ENCODE results near the gene CORO2A.
A peak's percentile ranks its signal among the peaks of the same experiment; 100 is the strongest.

CORO2A gene

GRCh38 chr9:98190757-98191105 is 1.7 kb downstream of the CORO2A start:
- H3K4me3 Mint-ChIP-seq: peak overlapping the region; percentile 17
- no peaks in the 10 kb centered on the region for H3K36me3 Mint-ChIP-seq (ENCODE audit: low read depth)
- H3K9me3 Mint-ChIP-seq: no peaks in the 10 kb centered on the region
- peaks cover 5% of the 10 kb centered on the region for H3K27me3 Mint-ChIP-seq (ENCODE audit: low read depth)
- H3K4me1 Mint-ChIP-seq (ENCODE audit: low read depth): peaks cover 9% of the 10 kb centered on the region
- H3K27ac Mint-ChIP-seq: no peak overlapping the region

GRCh38 chr9:98189412-98189811 is 3.0 kb downstream of the CORO2A start:
- Mint-ChIP-seq H3K4me3 (no peak overlapping the region), H3K36me3 (ENCODE audit: low read depth) (no peaks in the 10 kb centered on the region), H3K27ac (no peak overlapping the region), H3K9me3 (no peaks in the 10 kb centered on the region), H3K27me3 (ENCODE audit: low read depth) (peaks cover 5% of the 10 kb centered on the region), H3K4me1 (ENCODE audit: low read depth) (peaks cover 9% of the 10 kb centered on the region)

GRCh38 chr9:98187926-98188325 is 4.5 kb downstream of the CORO2A start:
- no peak overlapping the region for H3K4me3 Mint-ChIP-seq
- peaks cover 5% of the 10 kb centered on the region for H3K27me3 Mint-ChIP-seq (ENCODE audit: low read depth)
- H3K4me1 Mint-ChIP-seq (ENCODE audit: low read depth): peaks cover 5% of the 10 kb centered on the region
- H3K27ac Mint-ChIP-seq: no peak overlapping the region
- no peaks in the 10 kb centered on the region for H3K9me3 Mint-ChIP-seq
- H3K36me3 Mint-ChIP-seq (ENCODE audit: low read depth): no peaks in the 10 kb centered on the region

- H3K27ac Mint-ChIP-seq: no peak overlapping the region
- H3K9me3 Mint-ChIP-seq: no peaks in the 10 kb centered on the region
- no peak overlapping the region for H3K4me3 Mint-ChIP-seq
- H3K4me1 Mint-ChIP-seq (ENCODE audit: low read depth): peaks cover 6% of the 10 kb centered on the region
- H3K36me3 Mint-ChIP-seq (ENCODE audit: low read depth): no peaks in the 10 kb centered on the region
- H3K27me3 Mint-ChIP-seq (ENCODE audit: low read depth): peaks cover 3% of the 10 kb centered on the region
Observed at GRCh38 chr9:98186236-98186635, 6.2 kb downstream of the CORO2A start.

- Mint-ChIP-seq H3K27ac (no peak overlapping the region), H3K4me3 (no peak overlapping the region), H3K9me3 (no peaks in the 10 kb centered on the region), H3K36me3 (ENCODE audit: low read depth) (no peaks in the 10 kb centered on the region), H3K4me1 (ENCODE audit: low read depth) (peaks cover 6% of the 10 kb centered on the region), H3K27me3 (ENCODE audit: low read depth) (no peaks in the 10 kb centered on the region)
Observed at GRCh38 chr9:98185611-98186171, 6.7 kb downstream of the CORO2A start.

- Mint-ChIP-seq H3K27me3 (ENCODE audit: low read depth) (no peaks in the 10 kb centered on the region), H3K36me3 (ENCODE audit: low read depth) (no peaks in the 10 kb centered on the region), H3K4me1 (ENCODE audit: low read depth) (peaks cover 6% of the 10 kb centered on the region), H3K4me3 (no peak overlapping the region), H3K27ac (no peak overlapping the region), H3K9me3 (no peaks in the 10 kb centered on the region)
Observed at GRCh38 chr9:98185021-98185567, 7.3 kb downstream of the CORO2A start.

GRCh38 chr9:98184326-98184725 is 8.1 kb downstream of the CORO2A start:
- Mint-ChIP-seq H3K27me3 (ENCODE audit: low read depth) (no peaks in the 10 kb centered on the region), H3K36me3 (ENCODE audit: low read depth) (no peaks in the 10 kb centered on the region), H3K9me3 (no peaks in the 10 kb centered on the region), H3K4me3 (no peak overlapping the region), H3K4me1 (ENCODE audit: low read depth) (peaks cover 6% of the 10 kb centered on the region), H3K27ac (no peak overlapping the region)

GRCh38 chr9:98182889-98183599 is 9.4 kb downstream of the CORO2A start:
- peaks cover 3% of the 10 kb centered on the region for H3K4me1 Mint-ChIP-seq (ENCODE audit: low read depth)

GRCh38 chr9:98182069-98182820 is 10.2 kb downstream of the CORO2A start:
- peaks cover 3% of the 10 kb centered on the region for H3K4me1 Mint-ChIP-seq (ENCODE audit: low read depth)
- no peaks in the 10 kb centered on the region for H3K36me3 Mint-ChIP-seq (ENCODE audit: low read depth)
- H3K4me3 Mint-ChIP-seq: no peak overlapping the region
- H3K27me3 Mint-ChIP-seq (ENCODE audit: low read depth): no peaks in the 10 kb centered on the region
- no peaks in the 10 kb centered on the region for H3K9me3 Mint-ChIP-seq
- H3K27ac Mint-ChIP-seq: no peak overlapping the region

More at GRCh38 chr9:98182889-98183599, 9.4 kb downstream of the CORO2A start:
- no peaks in the 10 kb centered on the region for H3K36me3 Mint-ChIP-seq (ENCODE audit: low read depth)
- H3K27ac Mint-ChIP-seq: no peak overlapping the region
- H3K9me3 Mint-ChIP-seq: no peaks in the 10 kb centered on the region
- no peak overlapping the region for H3K4me3 Mint-ChIP-seq
- no peaks in the 10 kb centered on the region for H3K27me3 Mint-ChIP-seq (ENCODE audit: low read depth)

GRCh38 chr9:98181746-98182068 is 10.7 kb downstream of the CORO2A start:
- H3K9me3 Mint-ChIP-seq: no peaks in the 10 kb centered on the region
- H3K4me3 Mint-ChIP-seq: no peak overlapping the region
- no peaks in the 10 kb centered on the region for H3K27me3 Mint-ChIP-seq (ENCODE audit: low read depth)
- no peak overlapping the region for H3K27ac Mint-ChIP-seq
- H3K4me1 Mint-ChIP-seq (ENCODE audit: low read depth): peaks cover 3% of the 10 kb centered on the region
- H3K36me3 Mint-ChIP-seq (ENCODE audit: low read depth): no peaks in the 10 kb centered on the region

- H3K9me3 Mint-ChIP-seq: no peaks in the 10 kb centered on the region
- no peak overlapping the region for H3K4me3 Mint-ChIP-seq
- no peak overlapping the region for H3K27ac Mint-ChIP-seq
- no peaks in the 10 kb centered on the region for H3K36me3 Mint-ChIP-seq (ENCODE audit: low read depth)
- H3K4me1 Mint-ChIP-seq (ENCODE audit: low read depth): peaks cover 3% of the 10 kb centered on the region
- no peaks in the 10 kb centered on the region for H3K27me3 Mint-ChIP-seq (ENCODE audit: low read depth)
Observed at GRCh38 chr9:98180996-98181395, 11.4 kb downstream of the CORO2A start.

GRCh38 chr9:98178874-98179850 is 13.3 kb downstream of the CORO2A start:
- H3K27me3 Mint-ChIP-seq (ENCODE audit: low read depth): no peaks in the 10 kb centered on the region
- H3K9me3 Mint-ChIP-seq: no peaks in the 10 kb centered on the region
- H3K4me3 Mint-ChIP-seq: no peak overlapping the region
- H3K36me3 Mint-ChIP-seq (ENCODE audit: low read depth): no peaks in the 10 kb centered on the region
- H3K4me1 Mint-ChIP-seq (ENCODE audit: low read depth): peaks cover 4% of the 10 kb centered on the region
- no peak overlapping the region for H3K27ac Mint-ChIP-seq

- Mint-ChIP-seq H3K27me3 (ENCODE audit: low read depth) (no peaks in the 10 kb centered on the region), H3K36me3 (ENCODE audit: low read depth) (no peaks in the 10 kb centered on the region), H3K9me3 (no peaks in the 10 kb centered on the region), H3K4me3 (no peak overlapping the region), H3K27ac (no peak overlapping the region), H3K4me1 (ENCODE audit: low read depth) (peaks cover 3% of the 10 kb centered on the region)
Observed at GRCh38 chr9:98176391-98177259, 15.8 kb downstream of the CORO2A start.
